ENCODE results near the gene C11orf65.

C11orf65 gene

DNA sequence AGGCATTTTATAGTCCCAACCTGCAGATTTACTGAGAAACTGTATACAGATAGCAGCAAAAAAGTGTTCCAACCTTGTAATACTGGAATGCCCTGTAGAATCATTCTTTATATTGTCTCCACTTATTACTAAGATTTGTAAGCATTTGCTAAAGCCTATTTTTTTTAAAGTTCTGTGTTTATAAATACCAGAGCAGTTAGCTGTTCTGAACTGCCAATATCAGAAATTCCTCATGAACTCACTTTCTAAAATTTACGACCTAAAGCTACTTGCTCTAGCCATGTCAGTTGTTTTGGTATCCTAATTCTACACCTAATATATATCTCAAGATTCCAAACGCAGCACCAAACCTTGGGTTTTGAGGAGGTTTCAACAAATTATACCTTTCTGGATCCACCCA lies 103.2 kb downstream of the C11orf65 start:
- Histone ChIP-seq H3K27me3 (ENCODE audit: control insufficient read depth in 1 of 2, insufficient read depth in 2 of 2, low read length in 2 of 2) (no peaks in the 10 kb centered on the region), H3K9me3 (ENCODE audit: low read length) (no peaks in the 10 kb centered on the region), H3K27ac (ENCODE audit: low read depth, low read length) (no peak overlapping the region), H3K9ac (ENCODE audit: low read length) (no peak overlapping the region), H3K4me1 (ENCODE audit: insufficient read depth, low read length) (no peaks in the 10 kb centered on the region), H3K4me3 (ENCODE audit: low read depth in 1 of 2, low read length in 2 of 2) (no peak overlapping the region), H3K36me3 (ENCODE audit: insufficient read depth, low read length) (peaks cover 12% of the 10 kb centered on the region)

DNA sequence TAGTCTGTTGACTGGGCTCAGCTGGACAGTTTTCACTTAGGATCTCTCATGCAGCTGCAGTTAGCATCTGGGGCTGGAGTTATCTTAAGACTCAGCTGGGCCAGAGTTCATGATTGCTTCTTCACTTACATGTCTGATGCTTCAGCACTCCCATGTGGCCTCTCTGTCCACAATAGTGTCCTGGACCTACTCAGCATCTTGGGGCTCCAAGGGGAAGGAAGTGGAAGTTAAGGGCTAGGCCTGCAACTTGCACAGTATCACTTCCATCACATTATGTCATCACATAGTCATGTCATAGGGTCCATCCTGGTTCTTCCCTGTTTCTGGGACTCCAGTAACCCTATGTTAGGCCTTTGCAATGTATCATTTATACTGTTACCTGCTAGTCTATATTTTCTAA lies 115.9 kb downstream of the C11orf65 start:
- Histone ChIP-seq H3K27me3 (ENCODE audit: control insufficient read depth in 1 of 2, insufficient read depth in 2 of 2, low read length in 2 of 2) (no peaks in the 10 kb centered on the region), H3K9me3 (ENCODE audit: low read length) (no peaks in the 10 kb centered on the region), H3K36me3 (ENCODE audit: insufficient read depth, low read length) (peaks cover 39% of the 10 kb centered on the region), H3K4me3 (ENCODE audit: low read depth in 1 of 2, low read length in 2 of 2) (no peak overlapping the region), H3K9ac (ENCODE audit: low read length) (no peak overlapping the region), H3K27ac (ENCODE audit: low read depth, low read length) (no peak overlapping the region), H3K4me1 (ENCODE audit: insufficient read depth, low read length) (no peaks in the 10 kb centered on the region)

DNA sequence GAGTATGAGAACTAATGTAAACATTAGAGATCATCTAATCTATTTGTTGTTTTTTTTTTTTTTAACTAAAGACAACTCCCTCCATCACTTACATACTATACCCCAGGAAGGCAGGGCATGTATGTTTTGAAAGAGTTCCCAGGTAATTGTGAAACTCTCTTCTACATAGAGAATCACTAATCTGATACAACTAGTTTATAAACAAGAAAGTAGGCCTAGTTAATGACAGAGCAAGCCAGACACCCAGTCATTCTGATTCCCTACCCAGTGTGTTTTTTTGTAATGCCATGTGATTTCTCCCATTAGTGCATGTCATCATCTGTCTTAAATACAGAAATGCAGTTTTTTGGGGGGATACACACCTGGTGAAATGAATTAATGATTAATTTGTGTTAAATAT lies 120.9 kb downstream of the C11orf65 start:
- H3K9me3 ChIP-seq (ENCODE audit: low read length): no peaks in the 10 kb centered on the region
- H3K4me1 ChIP-seq (ENCODE audit: insufficient read depth, low read length): no peaks in the 10 kb centered on the region
- peaks cover 3% of the 10 kb centered on the region for H3K36me3 ChIP-seq (ENCODE audit: insufficient read depth, low read length)
- H3K9ac ChIP-seq (ENCODE audit: low read length): no peak overlapping the region
- H3K27me3 ChIP-seq (ENCODE audit: control insufficient read depth in 1 of 2, insufficient read depth in 2 of 2, low read length in 2 of 2): no peaks in the 10 kb centered on the region
- no peak overlapping the region for H3K27ac ChIP-seq (ENCODE audit: low read depth, low read length)
- no peak overlapping the region for H3K4me3 ChIP-seq (ENCODE audit: low read depth in 1 of 2, low read length in 2 of 2)

DNA sequence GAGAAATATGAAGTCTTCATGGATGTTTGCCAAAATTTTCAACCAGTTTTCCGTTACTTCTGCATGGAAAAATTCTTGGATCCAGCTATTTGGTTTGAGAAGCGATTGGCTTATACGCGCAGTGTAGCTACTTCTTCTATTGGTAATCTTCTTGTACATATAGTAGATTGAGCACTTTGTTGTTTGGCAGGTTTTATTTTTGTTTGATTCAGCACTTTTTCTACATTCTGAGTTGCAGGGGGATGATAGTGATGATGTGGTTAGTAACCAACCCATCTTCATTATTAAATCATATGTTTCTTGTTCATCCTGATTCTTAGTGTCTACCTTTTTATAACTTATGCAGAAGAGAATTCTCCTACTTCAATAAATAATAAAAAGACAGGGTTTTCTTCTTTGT lies 121.6 kb downstream of the C11orf65 start:
- no peaks in the 10 kb centered on the region for H3K9me3 ChIP-seq (ENCODE audit: low read length)
- no peaks in the 10 kb centered on the region for H3K27me3 ChIP-seq (ENCODE audit: control insufficient read depth in 1 of 2, insufficient read depth in 2 of 2, low read length in 2 of 2)
- H3K27ac ChIP-seq (ENCODE audit: low read depth, low read length): no peak overlapping the region
- H3K4me1 ChIP-seq (ENCODE audit: insufficient read depth, low read length): no peaks in the 10 kb centered on the region
- H3K9ac ChIP-seq (ENCODE audit: low read length): no peak overlapping the region
- no peaks in the 10 kb centered on the region for H3K36me3 ChIP-seq (ENCODE audit: insufficient read depth, low read length)
- H3K4me3 ChIP-seq (ENCODE audit: low read depth in 1 of 2, low read length in 2 of 2): no peak overlapping the region

DNA sequence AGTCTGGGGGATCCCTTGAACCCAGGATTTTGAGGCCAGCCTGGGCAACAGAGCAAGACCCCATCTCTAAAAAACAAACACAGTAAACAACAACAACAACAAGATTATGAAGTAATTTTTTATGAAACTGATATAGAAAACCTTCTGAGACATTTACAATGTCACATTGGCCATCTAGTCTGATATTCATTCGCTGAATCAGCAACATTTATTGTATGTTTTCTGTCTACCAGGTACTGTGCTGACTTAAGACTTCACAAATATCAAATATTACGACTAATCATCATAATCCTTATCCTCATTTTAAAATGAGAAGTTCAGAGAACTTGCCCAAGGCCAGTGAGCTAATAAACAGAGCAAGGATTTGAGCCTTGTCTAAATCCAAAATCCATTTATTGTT lies 123.6 kb downstream of the C11orf65 start:
- Histone ChIP-seq H3K36me3 (ENCODE audit: insufficient read depth, low read length) (no peaks in the 10 kb centered on the region), H3K9me3 (ENCODE audit: low read length) (no peaks in the 10 kb centered on the region), H3K4me3 (ENCODE audit: low read depth in 1 of 2, low read length in 2 of 2) (no peak overlapping the region), H3K9ac (ENCODE audit: low read length) (no peak overlapping the region), H3K27me3 (ENCODE audit: control insufficient read depth in 1 of 2, insufficient read depth in 2 of 2, low read length in 2 of 2) (no peaks in the 10 kb centered on the region), H3K4me1 (ENCODE audit: insufficient read depth, low read length) (no peaks in the 10 kb centered on the region), H3K27ac (ENCODE audit: low read depth, low read length) (no peak overlapping the region)

DNA sequence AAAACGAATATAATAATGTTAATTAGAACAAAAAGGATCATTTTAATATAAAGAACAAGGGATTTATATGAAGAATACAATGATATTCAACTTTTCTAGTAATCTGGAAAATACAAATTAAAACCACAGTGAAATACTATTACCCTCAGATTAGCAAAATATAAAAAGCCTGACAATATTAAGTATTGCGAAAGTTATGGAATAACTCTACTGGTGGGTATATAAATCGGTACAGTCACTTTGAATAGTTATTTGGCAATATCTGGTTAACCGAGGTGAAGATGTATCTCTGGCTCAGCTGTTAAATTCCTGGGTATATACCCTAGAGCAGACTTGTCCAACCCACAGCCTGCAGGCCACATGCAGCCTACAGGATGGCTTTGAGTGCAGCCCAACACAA lies 125.7 kb downstream of the C11orf65 start:
- no peak overlapping the region for H3K9ac ChIP-seq (ENCODE audit: low read length)

DNA sequence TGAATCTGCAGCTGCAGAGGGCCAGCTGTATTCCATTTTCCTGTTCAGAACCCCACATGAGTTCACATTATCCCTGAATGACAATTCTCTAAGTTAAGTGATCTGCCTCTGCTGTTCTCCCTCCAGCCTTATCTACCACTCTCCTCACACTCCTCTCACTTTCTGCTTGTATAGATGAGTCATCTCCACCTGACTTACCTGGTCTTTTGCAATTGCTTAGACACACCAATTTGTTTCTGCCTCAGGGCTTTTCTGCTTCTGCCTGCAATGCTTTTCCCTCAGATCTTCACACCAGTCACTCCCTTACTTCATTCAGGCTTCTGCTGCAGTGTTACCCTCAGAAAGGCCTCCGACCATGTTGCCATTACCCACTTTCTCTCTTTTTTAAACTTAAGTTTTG lies 126.4 kb downstream of the C11orf65 start:
- no peaks in the 10 kb centered on the region for H3K27me3 ChIP-seq (ENCODE audit: control insufficient read depth in 1 of 2, insufficient read depth in 2 of 2, low read length in 2 of 2)
- H3K27ac ChIP-seq (ENCODE audit: low read depth, low read length): no peak overlapping the region
- H3K36me3 ChIP-seq (ENCODE audit: insufficient read depth, low read length): no peaks in the 10 kb centered on the region
- no peak overlapping the region for H3K4me3 ChIP-seq (ENCODE audit: low read depth in 1 of 2, low read length in 2 of 2)
- no peaks in the 10 kb centered on the region for H3K4me1 ChIP-seq (ENCODE audit: insufficient read depth, low read length)
- no peaks in the 10 kb centered on the region for H3K9me3 ChIP-seq (ENCODE audit: low read length)
- H3K9ac ChIP-seq (ENCODE audit: low read length): no peak overlapping the region

More for the DNA sequence above, 125.7 kb downstream of the C11orf65 start:
- H3K4me1 ChIP-seq (ENCODE audit: insufficient read depth, low read length): no peaks in the 10 kb centered on the region
- H3K36me3 ChIP-seq (ENCODE audit: insufficient read depth, low read length): no peaks in the 10 kb centered on the region
- no peak overlapping the region for H3K27ac ChIP-seq (ENCODE audit: low read depth, low read length)
- H3K27me3 ChIP-seq (ENCODE audit: control insufficient read depth in 1 of 2, insufficient read depth in 2 of 2, low read length in 2 of 2): no peaks in the 10 kb centered on the region
- H3K4me3 ChIP-seq (ENCODE audit: low read depth in 1 of 2, low read length in 2 of 2): no peak overlapping the region
- no peaks in the 10 kb centered on the region for H3K9me3 ChIP-seq (ENCODE audit: low read length)

DNA sequence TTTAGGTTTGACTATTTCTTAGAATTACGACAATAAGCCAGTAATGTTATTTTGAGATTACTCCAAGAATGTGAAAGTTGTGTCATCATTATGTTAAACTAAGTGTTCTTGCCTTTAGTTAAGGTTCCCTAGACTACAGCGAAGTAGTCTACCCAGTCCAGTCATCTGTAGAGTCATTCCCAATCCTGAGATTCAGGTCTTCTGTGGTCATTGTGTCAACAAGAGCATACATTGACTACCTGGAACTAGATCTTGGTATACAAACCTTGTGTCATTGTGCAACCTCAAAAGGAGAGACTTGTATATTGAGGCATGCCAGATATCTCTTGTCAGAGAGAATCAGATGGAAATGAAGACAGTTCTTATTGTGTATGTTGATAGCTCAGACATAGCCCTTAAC lies 128.6 kb downstream of the C11orf65 start:
- Histone ChIP-seq H3K27me3 (ENCODE audit: control insufficient read depth in 1 of 2, insufficient read depth in 2 of 2, low read length in 2 of 2) (no peaks in the 10 kb centered on the region), H3K9ac (ENCODE audit: low read length) (no peak overlapping the region), H3K27ac (ENCODE audit: low read depth, low read length) (no peak overlapping the region), H3K36me3 (ENCODE audit: insufficient read depth, low read length) (peaks cover 15% of the 10 kb centered on the region), H3K9me3 (ENCODE audit: low read length) (no peaks in the 10 kb centered on the region), H3K4me3 (ENCODE audit: low read depth in 1 of 2, low read length in 2 of 2) (no peak overlapping the region), H3K4me1 (ENCODE audit: insufficient read depth, low read length) (no peaks in the 10 kb centered on the region)

DNA sequence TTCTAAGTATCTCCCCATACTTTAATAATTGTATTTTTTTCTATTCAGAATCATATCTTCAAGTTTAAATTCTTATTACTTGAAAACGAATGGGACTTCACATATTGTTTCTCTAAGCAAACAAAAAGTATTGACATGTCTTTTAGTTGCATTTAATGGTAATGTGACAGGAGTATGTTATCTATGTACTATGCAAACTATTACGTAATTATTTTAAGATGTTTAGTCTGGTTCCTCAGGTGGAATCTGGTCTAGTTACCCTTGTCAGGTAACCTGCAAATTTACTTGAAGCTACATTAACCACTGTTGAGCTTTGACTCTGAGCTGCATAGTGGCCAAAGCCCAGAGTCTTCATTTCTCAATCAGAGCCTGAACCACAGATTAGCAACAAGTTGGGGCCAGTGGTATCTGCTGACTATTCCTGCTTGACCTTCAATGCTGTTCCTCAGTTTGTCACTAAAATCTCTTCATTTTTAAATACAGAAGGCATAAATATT lies 133.9 kb downstream of the C11orf65 start:
- H3K9ac ChIP-seq (ENCODE audit: low read length): no peak overlapping the region
- H3K9me3 ChIP-seq (ENCODE audit: low read length): no peaks in the 10 kb centered on the region
- H3K4me3 ChIP-seq (ENCODE audit: low read depth in 1 of 2, low read length in 2 of 2): no peak overlapping the region
- no peak overlapping the region for H3K27ac ChIP-seq (ENCODE audit: low read depth, low read length)
- no peaks in the 10 kb centered on the region for H3K4me1 ChIP-seq (ENCODE audit: insufficient read depth, low read length)
- peaks cover 27% of the 10 kb centered on the region for H3K36me3 ChIP-seq (ENCODE audit: insufficient read depth, low read length)
- no peaks in the 10 kb centered on the region for H3K27me3 ChIP-seq (ENCODE audit: control insufficient read depth in 1 of 2, insufficient read depth in 2 of 2, low read length in 2 of 2)
